GM19468 (cell line): Measurements from ENCODE around the gene CAPN3.

Experiments used
- ATAC-seq: cut with Tn5 transposase; IDR thresholded peaks from one replicate; pipeline ENCODE4 v1.9.1; 2021; ENCODE audit warnings: mild to moderate bottlenecking, moderate library complexity, moderate number of reproducible peaks; ENCODE audit not compliant: unreplicated experiment; ENCODE audit errors: extremely low read depth

CAPN3 gene

DNA sequence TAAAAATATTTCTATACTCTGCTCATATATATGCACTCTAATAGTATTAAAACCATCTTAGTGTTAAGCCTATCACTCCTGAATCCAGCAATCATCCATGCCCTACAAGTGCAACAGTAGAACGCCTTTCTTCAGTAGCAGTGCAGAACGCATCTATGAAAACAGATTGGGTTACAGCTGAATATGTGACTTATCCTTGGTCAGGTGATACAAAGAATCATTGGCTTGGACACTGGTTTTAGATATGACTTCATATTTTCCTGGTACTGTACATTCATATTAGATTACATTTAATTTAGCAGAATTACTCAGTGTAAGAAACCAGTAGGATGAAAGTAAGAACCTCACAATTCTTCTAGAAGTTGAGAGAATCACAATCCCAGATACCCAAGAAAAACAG lies 88.3 kb downstream of the CAPN3 start:
- no peak for ATAC-seq

DNA sequence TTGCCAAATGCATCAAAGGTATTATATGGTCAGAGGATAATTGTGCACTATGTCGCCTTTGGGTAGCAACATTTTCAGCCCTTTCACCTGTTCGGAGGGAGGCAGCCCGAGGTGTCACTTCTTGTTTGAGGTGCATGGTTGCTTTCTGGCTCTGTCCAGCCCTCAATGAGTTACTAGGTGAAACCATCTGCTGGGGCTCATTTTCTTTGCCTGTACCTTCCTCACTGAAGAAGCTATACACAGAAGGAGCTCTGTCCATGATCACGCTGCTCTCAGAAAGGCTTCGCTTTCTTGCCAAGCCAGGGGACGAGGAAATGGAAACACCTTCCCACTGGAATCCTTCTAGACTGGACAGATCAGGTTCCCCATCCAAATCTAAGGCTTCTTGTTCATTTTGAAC lies 89.0 kb downstream of the CAPN3 start:
- ATAC-seq = no peak

DNA sequence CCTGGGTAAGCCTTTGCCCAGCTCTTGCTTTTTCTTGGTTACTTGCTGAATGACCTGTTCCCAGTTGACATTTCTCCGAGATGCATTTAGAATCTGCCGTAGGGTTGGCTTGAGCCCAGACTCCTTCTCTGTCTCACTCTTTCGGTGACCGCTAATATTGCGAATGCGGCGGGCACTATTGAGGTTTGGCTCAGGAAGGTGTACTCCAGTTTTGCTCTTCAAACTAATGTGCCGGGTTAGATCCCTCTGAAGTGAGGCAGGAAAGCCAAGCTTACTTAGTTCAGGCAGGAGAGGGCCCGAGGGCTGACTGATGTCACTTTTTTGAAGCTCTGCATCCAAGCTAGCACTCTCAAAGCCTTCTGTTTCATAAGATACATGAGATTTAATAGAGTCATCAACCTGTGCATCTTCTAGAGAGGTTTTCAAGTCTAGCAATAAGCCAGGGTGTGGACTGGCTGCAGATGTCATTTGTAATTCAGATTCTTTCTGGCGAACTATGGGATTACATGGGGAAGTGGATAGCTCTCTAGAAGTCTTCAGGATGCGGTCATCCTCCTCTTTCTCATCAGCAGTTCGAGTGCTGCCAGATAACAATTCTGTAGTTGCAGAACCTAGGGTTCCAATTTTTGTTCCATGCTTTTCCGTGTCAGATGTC lies 90.6 kb downstream of the CAPN3 start:
- ATAC-seq = no peak

DNA sequence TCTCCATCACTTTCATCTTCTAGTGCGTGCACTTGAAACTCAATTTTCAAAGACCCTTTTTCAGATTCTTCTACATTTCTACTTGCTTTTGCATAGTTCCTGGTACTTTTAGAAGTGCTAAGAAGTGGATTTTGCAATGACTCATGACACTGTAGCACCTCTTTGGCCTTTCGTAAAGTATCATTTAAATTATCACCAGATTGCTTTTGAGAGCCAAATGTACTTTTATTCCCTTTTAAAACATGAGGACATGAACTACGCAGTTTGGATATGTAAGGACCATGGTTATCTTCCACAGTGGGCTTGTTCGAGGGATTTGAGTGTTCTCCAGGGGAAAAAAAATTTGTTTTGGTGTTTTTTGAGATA lies 91.1 kb downstream of the CAPN3 start:
- ATAC-seq = no peak

DNA sequence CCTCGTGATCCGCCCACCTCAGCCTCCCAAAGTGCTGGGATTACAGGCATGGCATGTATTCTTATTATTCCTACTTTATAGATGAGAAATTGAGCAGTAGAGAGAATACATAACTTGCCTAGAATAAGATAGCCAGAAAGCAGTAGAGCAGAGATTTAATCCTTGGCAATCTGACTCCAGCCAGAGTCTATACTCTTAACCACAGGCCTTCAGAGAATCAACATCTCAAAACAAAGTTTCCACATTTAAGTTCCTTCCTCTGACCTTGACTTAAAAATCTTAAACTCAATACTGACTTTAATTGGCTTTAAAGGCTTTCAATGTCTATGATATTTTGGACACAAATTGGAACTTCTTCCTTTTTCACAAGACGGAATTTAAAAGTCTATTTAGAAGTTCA lies 94.5 kb downstream of the CAPN3 start:
- no peak for ATAC-seq

DNA sequence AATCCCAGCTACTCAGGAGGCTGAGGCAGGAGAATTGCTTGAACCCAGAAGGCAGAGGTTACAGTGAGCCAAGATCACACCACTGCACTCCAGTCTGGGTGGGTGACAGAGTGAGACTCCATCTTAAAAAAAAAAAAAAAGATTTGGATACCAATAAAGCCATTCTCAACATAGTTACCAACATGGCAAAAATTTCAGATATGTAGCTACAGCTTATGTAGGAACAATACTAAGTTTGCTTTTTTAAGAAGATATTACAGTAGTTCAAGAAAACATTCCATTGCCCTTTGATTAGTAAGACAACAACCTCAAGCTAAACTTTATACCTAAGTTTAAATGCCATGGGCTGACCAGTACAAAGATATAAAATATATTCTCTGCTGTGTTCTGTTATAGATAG lies 97.2 kb downstream of the CAPN3 start:
- no peak for ATAC-seq

DNA sequence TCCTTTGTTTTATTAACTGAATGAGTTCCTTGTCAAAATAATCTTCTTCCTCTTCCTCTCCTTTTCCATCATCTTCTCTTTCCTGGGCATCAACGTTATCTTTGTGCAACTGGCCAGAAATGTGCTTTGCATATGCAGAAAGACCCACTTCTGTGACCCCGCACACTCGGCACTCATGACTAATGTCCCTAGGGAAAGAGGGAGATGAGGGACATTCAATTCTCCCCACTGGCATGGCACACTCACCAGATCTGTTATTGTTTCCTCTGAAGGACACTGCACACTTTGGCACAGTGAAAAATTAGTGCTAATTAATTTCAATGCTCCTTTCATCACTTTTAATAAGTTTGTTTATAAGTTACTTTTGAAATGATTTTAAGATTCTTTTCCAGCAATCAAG lies 97.7 kb downstream of the CAPN3 start:
- no peak for ATAC-seq

DNA sequence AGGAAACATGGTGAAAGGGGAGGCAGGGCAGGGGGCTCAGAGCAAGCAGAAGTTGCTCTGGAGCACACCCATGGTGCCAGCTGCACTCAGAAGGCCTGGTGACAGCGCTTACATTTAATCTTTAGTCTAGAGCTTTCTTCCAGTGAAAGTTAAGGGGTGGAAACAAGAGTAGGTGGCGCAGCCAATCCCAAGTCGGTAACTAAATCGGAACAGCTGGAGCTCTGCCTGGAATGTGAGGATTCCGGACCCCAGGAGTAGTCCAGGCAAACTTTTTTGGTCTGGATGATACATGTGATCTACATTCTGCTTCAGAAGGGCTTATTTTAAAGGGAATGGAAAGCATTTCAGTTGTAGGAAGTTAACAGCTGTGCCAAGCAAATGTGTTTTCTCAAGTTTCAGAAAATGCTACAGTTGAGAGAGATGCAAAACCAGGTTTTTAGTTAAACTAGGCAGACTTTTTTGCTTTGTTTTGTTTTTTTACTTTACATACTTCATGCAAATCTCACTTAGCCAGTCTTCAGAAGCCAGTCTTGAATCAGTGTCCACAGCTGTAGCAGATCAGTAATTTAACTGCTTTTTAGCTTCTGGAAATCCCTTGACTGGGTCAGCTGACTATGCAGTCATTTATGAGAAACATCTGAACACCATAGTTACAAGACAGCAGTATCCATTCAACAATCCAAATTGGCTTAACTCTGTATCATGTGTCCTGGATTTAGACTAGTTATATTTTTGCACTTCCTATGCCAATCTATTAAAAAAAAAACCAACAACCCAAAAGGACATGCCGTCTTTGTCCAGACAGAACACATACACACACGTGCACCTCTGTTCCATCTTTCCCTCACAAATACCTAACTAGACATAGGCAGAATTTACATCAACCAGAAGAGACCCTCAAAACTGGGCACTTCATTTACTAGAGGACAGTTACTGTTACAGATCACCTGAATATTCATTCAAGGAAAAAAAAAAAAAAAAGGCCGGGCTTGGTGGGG lies 98.4 kb downstream of the CAPN3 start:
- ATAC-seq = peak; percentile 44

DNA sequence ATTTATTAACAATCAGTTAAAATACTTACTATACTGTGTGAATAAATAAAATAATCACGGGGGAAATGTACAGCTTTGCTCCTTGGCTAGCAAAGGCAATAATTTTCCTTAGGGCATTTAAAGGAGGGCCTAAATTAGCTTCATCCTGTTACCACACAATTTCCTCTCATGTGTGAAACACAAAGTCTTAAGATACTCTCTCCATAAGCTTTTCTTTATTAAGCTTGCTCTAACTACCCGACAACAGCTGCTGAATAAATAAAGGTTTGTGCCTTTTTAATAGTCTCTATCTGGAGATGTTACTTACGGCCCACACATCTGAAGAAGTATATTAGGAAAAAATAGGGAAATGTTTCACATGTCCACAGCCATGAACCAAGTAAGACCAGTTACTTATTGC lies 102.0 kb downstream of the CAPN3 start:
- no peak for ATAC-seq
